B cell (primary cell): ENCODE measurements around the gene AGTRAP.

ENCODE experiments used
- CTCF ChIP-seq: fragments of 200-600 bp; IDR thresholded peaks from one replicate; pipeline ENCODE4 v1.8.0; 2022; ENCODE audit warnings: antibody characterized with exemption, mild to moderate bottlenecking
- EZH2 ChIP-seq: IDR thresholded peaks from 2 replicates; pipeline ENCODE4 v1.6.1; 2012; ENCODE audit warnings: borderline replicate concordance, low read depth, mild to moderate bottlenecking, moderate library complexity, low read length; ENCODE audit not compliant: insufficient read depth, poor library complexity, severe bottlenecking

GRCh38 chr1:11720525-11720924 lies 15.4 kb upstream of the AGTRAP start:
- TF ChIP-seq CTCF (no peak), EZH2 (no peak)
